Hepatocyte (in vitro differentiated cells): ENCODE results near the gene IL1RAPL1.

Experiments used
- CTCF ChIP-seq: fragments of 200-600 bp; sonication (generic); IDR thresholded peaks from 2 replicates; pipeline ENCODE4 v1.5.1; 2016; ENCODE audit warnings: antibody characterized with exemption, mild to moderate bottlenecking; ENCODE audit not compliant: poor library complexity
- EZH2 ChIP-seq: fragments of 200-600 bp; sonication (generic); IDR thresholded peaks from 2 replicates; pipeline ENCODE4 v1.6.1; 2016; ENCODE audit warnings: antibody characterized with exemption, mild to moderate bottlenecking, borderline replicate concordance
- EZH2phosphoT487 ChIP-seq: fragments of 200-600 bp; sonication (generic); IDR thresholded peaks from one replicate; pipeline ENCODE4 v1.6.1; 2018; ENCODE audit warnings: antibody characterized with exemption, mild to moderate bottlenecking, low read depth, moderate library complexity; ENCODE audit not compliant: unreplicated experiment, severe bottlenecking

- TF ChIP-seq CTCF (no peak), EZH2 (no peak), EZH2phosphoT487 (no peak)
Observed at GRCh38 chrX:28701222-28701621, 114.0 kb downstream of the IL1RAPL1 start.
